C4-2B (cell line): ENCODE measurements around the gene ITPKB.

ENCODE experiments used
- ZFX ChIP-seq: fragments of 450-650 bp; IDR thresholded peaks from 2 replicates; pipeline ENCODE4 v1.6.1; 2017
- TF ChIP-seq, protein P1 (sequence below): fragments of 450-650 bp; conservative IDR thresholded peaks from 2 replicates; pipeline ENCODE4 v1.5.1; 2017; ENCODE audit warnings: mild to moderate bottlenecking

DNA sequence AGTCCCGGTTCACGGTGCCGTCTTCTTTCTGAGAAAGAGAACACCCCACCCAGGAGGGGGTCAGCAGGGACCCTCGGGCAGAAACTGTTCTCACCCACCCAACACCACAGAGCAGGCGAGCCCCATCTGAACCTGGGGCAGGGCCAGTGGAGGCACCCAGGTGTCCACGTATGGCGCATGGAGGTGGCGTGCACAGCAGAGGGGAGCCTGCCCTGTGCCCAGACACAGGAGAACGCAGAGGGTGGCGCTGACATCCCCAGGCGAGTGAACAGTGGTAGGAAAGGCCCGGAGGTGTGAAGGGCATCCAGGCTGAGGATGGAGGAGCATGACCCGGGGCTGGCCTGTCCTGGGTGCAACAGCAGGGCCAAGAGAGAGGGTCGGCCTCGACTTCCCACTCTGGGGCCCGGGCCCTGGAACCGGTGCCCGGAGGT lies 99.4 kb downstream of the ITPKB start:
- TF ChIP-seq, protein P1, sequence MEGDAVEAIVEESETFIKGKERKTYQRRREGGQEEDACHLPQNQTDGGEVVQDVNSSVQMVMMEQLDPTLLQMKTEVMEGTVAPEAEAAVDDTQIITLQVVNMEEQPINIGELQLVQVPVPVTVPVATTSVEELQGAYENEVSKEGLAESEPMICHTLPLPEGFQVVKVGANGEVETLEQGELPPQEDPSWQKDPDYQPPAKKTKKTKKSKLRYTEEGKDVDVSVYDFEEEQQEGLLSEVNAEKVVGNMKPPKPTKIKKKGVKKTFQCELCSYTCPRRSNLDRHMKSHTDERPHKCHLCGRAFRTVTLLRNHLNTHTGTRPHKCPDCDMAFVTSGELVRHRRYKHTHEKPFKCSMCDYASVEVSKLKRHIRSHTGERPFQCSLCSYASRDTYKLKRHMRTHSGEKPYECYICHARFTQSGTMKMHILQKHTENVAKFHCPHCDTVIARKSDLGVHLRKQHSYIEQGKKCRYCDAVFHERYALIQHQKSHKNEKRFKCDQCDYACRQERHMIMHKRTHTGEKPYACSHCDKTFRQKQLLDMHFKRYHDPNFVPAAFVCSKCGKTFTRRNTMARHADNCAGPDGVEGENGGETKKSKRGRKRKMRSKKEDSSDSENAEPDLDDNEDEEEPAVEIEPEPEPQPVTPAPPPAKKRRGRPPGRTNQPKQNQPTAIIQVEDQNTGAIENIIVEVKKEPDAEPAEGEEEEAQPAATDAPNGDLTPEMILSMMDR, result no peak
- no peak for TF ChIP-seq ZFX
